ENCODE results near the gene ZBTB38.

Gene ZBTB38

GRCh38 chr3:141368062-141368924 is at the start of gene ZBTB38:
ZBTB38 (plus strand) TSS chr3:141368504; CDS start chr3:141442389, 73,885 bp downstream.
- DNase-seq, result peak in 1 of 2 donors; percentile 6

- no peak for DNase-seq
Observed at GRCh38 chr3:141320399-141321108, 47.8 kb upstream of the ZBTB38 start.

- DNase-seq, result no peak
Observed at GRCh38 chr3:141321109-141321497, 47.2 kb upstream of the ZBTB38 start.

GRCh38 chr3:141323936-141324704 is 44.2 kb upstream of the ZBTB38 start:
- no peak for DNase-seq

GRCh38 chr3:141326123-141326522 is 42.2 kb upstream of the ZBTB38 start:
- DNase-seq, result no peak

- DNase-seq, result no peak
Observed at GRCh38 chr3:141326626-141327025, 41.7 kb upstream of the ZBTB38 start.

GRCh38 chr3:141328286-141329166 is 39.8 kb upstream of the ZBTB38 start:
- no peak for DNase-seq

- DNase-seq, result no peak
Observed at GRCh38 chr3:141330235-141330634, 38.1 kb upstream of the ZBTB38 start.

- DNase-seq, result no peak
Observed at GRCh38 chr3:141330718-141331376, 37.5 kb upstream of the ZBTB38 start.

- DNase-seq, result no peak
Observed at GRCh38 chr3:141331377-141332318, 36.7 kb upstream of the ZBTB38 start.

GRCh38 chr3:141332416-141332815 is 35.9 kb upstream of the ZBTB38 start:
- no peak for DNase-seq

- DNase-seq, result no peak
Observed at GRCh38 chr3:141333836-141334626, 34.3 kb upstream of the ZBTB38 start.

- no peak for DNase-seq
Observed at GRCh38 chr3:141334627-141335250, 33.6 kb upstream of the ZBTB38 start.

GRCh38 chr3:141335531-141336061 is 32.7 kb upstream of the ZBTB38 start:
- no peak for DNase-seq

GRCh38 chr3:141336672-141337522 is 31.4 kb upstream of the ZBTB38 start:
- DNase-seq, result no peak

- DNase-seq, result no peak
Observed at GRCh38 chr3:141337523-141337854, 30.8 kb upstream of the ZBTB38 start.

- DNase-seq, result no peak
Observed at GRCh38 chr3:141337991-141338390, 30.3 kb upstream of the ZBTB38 start.

- DNase-seq, result no peak
Observed at GRCh38 chr3:141338881-141339280, 29.4 kb upstream of the ZBTB38 start.
